GM23248 (cell line): ENCODE data around the gene DENND5A. TPM values are rescaled to one million over a fixed set of nuclear protein-coding genes. Genes with fewer than 3 reads are reported as not detected.

ENCODE experiments used
- DNase-seq: peaks from one replicate; pipeline ENCODE4 v3.0.0-alpha.2; 2015
- H2AFZ ChIP-seq: fragments of 200-600 bp; sonication (generic); 2 replicates; pipeline ENCODE4 v1.6.1; 2016; ENCODE audit warnings: antibody characterized with exemption
- H3F3A ChIP-seq: fragments of 200-600 bp; sonication (generic); 2 replicates; pipeline ENCODE4 v1.6.1; 2016; ENCODE audit warnings: mild to moderate bottlenecking, antibody characterized with exemption, mixed run types; ENCODE audit not compliant: insufficient read depth
- H3K27ac ChIP-seq: fragments of 200-600 bp; sonication (generic); 2 replicates; pipeline ENCODE4 v1.5.1; 2016; ENCODE audit warnings: mild to moderate bottlenecking
- H3K27me3 ChIP-seq: fragments of 200-600 bp; sonication (generic); replicated peaks from 2 replicates; pipeline ENCODE4 v1.6.1; 2016; ENCODE audit warnings: mild to moderate bottlenecking; ENCODE audit not compliant: insufficient read depth
- H3K36me3 ChIP-seq: fragments of 200-600 bp; sonication (generic); 2 replicates; pipeline ENCODE4 v1.6.1; 2016; ENCODE audit warnings: low read depth, mild to moderate bottlenecking
- H3K4me1 ChIP-seq: fragments of 200-600 bp; sonication (generic); 2 replicates; pipeline ENCODE4 v1.6.1; 2016; ENCODE audit warnings: mild to moderate bottlenecking; ENCODE audit not compliant: insufficient read depth
- H3K4me2 ChIP-seq: fragments of 200-600 bp; sonication (generic); one replicate; pipeline ENCODE4 v1.6.1; 2016; ENCODE audit warnings: mild to moderate bottlenecking; ENCODE audit not compliant: unreplicated experiment
- H3K4me3 ChIP-seq: fragments of 200-600 bp; sonication (generic); 2 replicates; pipeline ENCODE4 v1.5.1; 2016; ENCODE audit warnings: mild to moderate bottlenecking
- H3K79me2 ChIP-seq: fragments of 200-600 bp; sonication (generic); 2 replicates; pipeline ENCODE4 v1.6.1; 2016; ENCODE audit warnings: mild to moderate bottlenecking; ENCODE audit not compliant: insufficient read depth
- H3K9ac ChIP-seq: fragments of 200-600 bp; sonication (generic); 2 replicates; pipeline ENCODE4 v1.6.1; 2016; ENCODE audit warnings: mild to moderate bottlenecking
- H3K9me2 ChIP-seq: fragments of 200-600 bp; sonication (generic); 2 replicates; pipeline ENCODE4 v1.6.1; 2016; ENCODE audit warnings: mixed run types, mild to moderate bottlenecking, moderate library complexity; ENCODE audit not compliant: insufficient read depth
- H3K9me3 ChIP-seq: fragments of 200-600 bp; sonication (generic); one replicate; pipeline ENCODE4 v1.6.1; 2017; ENCODE audit warnings: low read depth
- H4K20me1 ChIP-seq: fragments of 200-600 bp; sonication (generic); 2 replicates; pipeline ENCODE4 v1.6.0; 2016; ENCODE audit not compliant: insufficient read depth
- EZH2 ChIP-seq: fragments of 200-600 bp; sonication (generic); IDR thresholded peaks from 2 replicates; pipeline ENCODE4 v1.6.1; 2018; ENCODE audit warnings: antibody characterized with exemption, mild to moderate bottlenecking; ENCODE audit not compliant: insufficient read depth, poor library complexity, severe bottlenecking
- EZH2phosphoT487 ChIP-seq: fragments of 200-600 bp; sonication (generic); IDR thresholded peaks from 2 replicates; pipeline ENCODE4 v1.6.1; 2018; ENCODE audit warnings: antibody characterized with exemption, moderate library complexity, mild to moderate bottlenecking, low read depth; ENCODE audit not compliant: insufficient read depth
- WGBS, 2 experiments: methylation state at CpG; one replicate each; pipeline ENCODE4 v1.1.6; 2015 to 2017; ENCODE audit warnings: low lambda C conversion rate in 2 of 2, low coverage in 1 of 2; ENCODE audit errors: missing lambda C conversion rate in 2 of 2; 5-methylcytosine and 5-hydroxymethylcytosine counted together
- in situ Hi-C: fragments of 300-500 bp; cut with MboI; formaldehyde crosslinking; loops from 2 replicates; pipeline ENCODE4 v1.15.0; 2020
- polyA plus RNA-seq: library from polyadenylated mRNA; unstranded; fragments of >200 nt; fragmentation: Nextera tagmentation; extraction: Ambion mirVana; gene quantifications from 2 replicates; pipeline ENCODE4 v1.2.1, GENCODE V29; 2016
- total RNA-seq: library from RNA; depleted of rRNA; stranded (reverse); fragments of >200 nt; shearing (Covaris generic); gene quantifications from 2 replicates; pipeline ENCODE4 v1.2.3, GENCODE V29; 2014

The DENND5A gene
- total and polyA plus RNA-seq, 2 experiments from 2014 or later: 28.4 to 127 TPM

GRCh38 chr11:9120664-9121468, 144.3 kb downstream of the DENND5A start:
- H3K4me3 ChIP-seq: no peak overlapping the region
- no peak overlapping the region for H3K9ac ChIP-seq
- TF ChIP-seq EZH2phosphoT487 (no peak), EZH2 (no peak)
- no peaks in the 10 kb centered on the region for H3K9me2 ChIP-seq
- no peaks in the 10 kb centered on the region for H3K36me3 ChIP-seq
- no peaks in the 10 kb centered on the region for H4K20me1 ChIP-seq
- no peaks in the 10 kb centered on the region for H3K27me3 ChIP-seq
- no peaks in the 10 kb centered on the region for H3K9me3 ChIP-seq
- DNase-seq: no peak
- H3K79me2 ChIP-seq: no peaks in the 10 kb centered on the region
- 81 to 83% methylated on average over 9 of the region's 9 CpGs for WGBS, 2 experiments
- no peaks in the 10 kb centered on the region for H3K4me1 ChIP-seq
- no peak overlapping the region for H3K4me2 ChIP-seq
- no peak overlapping the region for H2AFZ ChIP-seq
- in situ Hi-C loops: no loop called here
- H3F3A ChIP-seq: no peaks in the 10 kb centered on the region
- no peak overlapping the region for H3K27ac ChIP-seq

- 77 to 83% methylated on average over 2 of the region's 2 CpGs for WGBS, 2 experiments
- H3F3A ChIP-seq: no peaks in the 10 kb centered on the region
- no peak overlapping the region for H3K27ac ChIP-seq
- H3K27me3 ChIP-seq: no peaks in the 10 kb centered on the region
- in situ Hi-C loops: no loop called here
- TF ChIP-seq EZH2phosphoT487 (no peak), EZH2 (no peak)
- no peak overlapping the region for H2AFZ ChIP-seq
- no peak for DNase-seq
- no peaks in the 10 kb centered on the region for H3K36me3 ChIP-seq
- H3K79me2 ChIP-seq: no peaks in the 10 kb centered on the region
- H3K4me1 ChIP-seq: no peaks in the 10 kb centered on the region
- H3K4me3 ChIP-seq: no peak overlapping the region
- H3K9me2 ChIP-seq: no peaks in the 10 kb centered on the region
- H3K4me2 ChIP-seq: no peak overlapping the region
- no peak overlapping the region for H3K9ac ChIP-seq
- H4K20me1 ChIP-seq: no peaks in the 10 kb centered on the region
- H3K9me3 ChIP-seq: no peaks in the 10 kb centered on the region
Observed at GRCh38 chr11:9118277-9118676, 146.9 kb downstream of the DENND5A start.

- H3K4me1 ChIP-seq: no peaks in the 10 kb centered on the region
- in situ Hi-C loops: no loop called here
- 95 to 97% methylated on average over 2 of the region's 2 CpGs for WGBS, 2 experiments
- H3K36me3 ChIP-seq: peaks cover 11% of the 10 kb centered on the region; the same call in 1 of the 2 replicates
- H2AFZ ChIP-seq: no peak overlapping the region
- H3K9ac ChIP-seq: no peak overlapping the region
- H4K20me1 ChIP-seq: no peaks in the 10 kb centered on the region
- no peak overlapping the region for H3K27ac ChIP-seq
- H3K79me2 ChIP-seq: no peaks in the 10 kb centered on the region
- H3K27me3 ChIP-seq: no peaks in the 10 kb centered on the region
- no peaks in the 10 kb centered on the region for H3K9me2 ChIP-seq
- no peak overlapping the region for H3K4me2 ChIP-seq
- no peak for TF ChIP-seq EZH2phosphoT487
- no peak for TF ChIP-seq EZH2
- H3K9me3 ChIP-seq: no peaks in the 10 kb centered on the region
- no peaks in the 10 kb centered on the region for H3F3A ChIP-seq
- H3K4me3 ChIP-seq: no peak overlapping the region
- DNase-seq: no peak
Observed at GRCh38 chr11:9112075-9112474, 153.1 kb downstream of the DENND5A start.

- no peaks in the 10 kb centered on the region for H4K20me1 ChIP-seq
- H3K9me3 ChIP-seq: no peaks in the 10 kb centered on the region
- no peak overlapping the region for H3K27ac ChIP-seq
- peaks cover 11% of the 10 kb centered on the region; the same call in 1 of the 2 replicates for H3K36me3 ChIP-seq
- H3K9me2 ChIP-seq: no peaks in the 10 kb centered on the region
- H3K9ac ChIP-seq: no peak overlapping the region
- in situ Hi-C loops: no loop called here
- no peak for DNase-seq
- no peaks in the 10 kb centered on the region for H3F3A ChIP-seq
- H3K4me1 ChIP-seq: no peaks in the 10 kb centered on the region
- no peak overlapping the region for H3K4me3 ChIP-seq
- TF ChIP-seq EZH2 (no peak), EZH2phosphoT487 (no peak)
- H3K79me2 ChIP-seq: no peaks in the 10 kb centered on the region
- H2AFZ ChIP-seq: no peak overlapping the region
- WGBS, 2 experiments: 78 to 83% methylated on average over 3 of the region's 3 CpGs
- no peaks in the 10 kb centered on the region for H3K27me3 ChIP-seq
- H3K4me2 ChIP-seq: no peak overlapping the region
Observed at GRCh38 chr11:9109858-9110731, 155.1 kb downstream of the DENND5A start.
